RPMI7951 (cell line): ENCODE measurements around the gene ZFAND6. TPM values are rescaled to one million over a fixed set of nuclear protein-coding genes. Genes with fewer than 3 reads are reported as not detected.
"Not testable (repeated sequence)": the region's sequence is repeated elsewhere in the genome, so short reads cannot be mapped to it uniquely, and the experiment has no call there.

ENCODE experiments used
- DNase-seq: peaks from one replicate; pipeline ENCODE4 v3.0.0-alpha.2; 2012; ENCODE audit warnings: low read depth
- total RNA-seq: library from RNA; depleted of rRNA; stranded (reverse); fragments of >200 nt; shearing (Covaris generic); gene quantifications from 2 replicates; pipeline ENCODE4 v1.2.3, GENCODE V29; 2014; rRNA removed

Gene ZFAND6
- 175 and 202 TPM in 2 replicates for total RNA-seq

GRCh38 chr15:80058851-80059785, at the start of gene ZFAND6:
TSS of gene ZFAND6 (plus strand) at chr15:80059676. CDS start at chr15:80120345, 60,669 bp downstream.
- peak; percentile 94 for DNase-seq

GRCh38 chr15:80010131-80010673, 49.3 kb upstream of the ZFAND6 start:
- DNase-seq, result peak; percentile 72

- peak; percentile 87 for DNase-seq
Measured at GRCh38 chr15:80011041-80011523, 48.4 kb upstream of the ZFAND6 start.

GRCh38 chr15:80011596-80011995, 47.9 kb upstream of the ZFAND6 start:
- no peak for DNase-seq

GRCh38 chr15:80012060-80012726, 47.3 kb upstream of the ZFAND6 start:
- DNase-seq, result no peak

GRCh38 chr15:80014186-80014585, 45.3 kb upstream of the ZFAND6 start:
- not testable (repeated sequence) for DNase-seq

- no peak for DNase-seq
Measured at GRCh38 chr15:80015156-80015555, 44.3 kb upstream of the ZFAND6 start.

GRCh38 chr15:80016506-80016905, 43.0 kb upstream of the ZFAND6 start:
- DNase-seq, result not testable (repeated sequence)

- not testable (repeated sequence) for DNase-seq
Measured at GRCh38 chr15:80017139-80017538, 42.3 kb upstream of the ZFAND6 start.

GRCh38 chr15:80019168-80019745, 40.2 kb upstream of the ZFAND6 start:
- DNase-seq, result no peak

- not testable (repeated sequence) for DNase-seq
Measured at GRCh38 chr15:80020149-80020548, 39.3 kb upstream of the ZFAND6 start.

- no peak for DNase-seq
Measured at GRCh38 chr15:80020731-80021130, 38.7 kb upstream of the ZFAND6 start.

- peak; percentile 42 for DNase-seq
Measured at GRCh38 chr15:80026310-80026709, 33.2 kb upstream of the ZFAND6 start.

GRCh38 chr15:80026754-80027153, 32.7 kb upstream of the ZFAND6 start:
- peak; percentile 28 for DNase-seq

GRCh38 chr15:80028937-80029336, 30.5 kb upstream of the ZFAND6 start:
- no peak for DNase-seq

- DNase-seq, result peak; percentile 15
Measured at GRCh38 chr15:80031841-80032240, 27.6 kb upstream of the ZFAND6 start.

GRCh38 chr15:80034629-80035028, 24.8 kb upstream of the ZFAND6 start:
- DNase-seq, result no peak

GRCh38 chr15:80036071-80036470, 23.4 kb upstream of the ZFAND6 start:
- no peak for DNase-seq

- no peak for DNase-seq
Measured at GRCh38 chr15:80041494-80042253, 17.8 kb upstream of the ZFAND6 start.

GRCh38 chr15:80042568-80042967, 16.9 kb upstream of the ZFAND6 start:
- DNase-seq, result no peak

- DNase-seq, result not testable (repeated sequence)
Measured at GRCh38 chr15:80045219-80045618, 14.3 kb upstream of the ZFAND6 start.
